Left cardiac atrium (tissue), 4 donors: Measurements from ENCODE around the gene ZNF341. TPM values are rescaled to one million over a fixed set of nuclear protein-coding genes. Genes with fewer than 3 reads are reported as not detected.
"Not testable (repeated sequence)": the region's sequence is repeated elsewhere in the genome, so short reads cannot be mapped to it uniquely, and the experiment has no call there.

Experiments used
- ATAC-seq, 2 donors: fragments of 200-7000 bp; cut with Tn5 transposase; one replicate each; pipeline ENCODE4 v1.9.1; 2020; ENCODE audit warnings: mild to moderate bottlenecking in 2 of 2, moderate library complexity in 2 of 2
- DNase-seq: peaks from one replicate; pipeline ENCODE4 v3.0.0-alpha.2; 2020
- intact Hi-C, 2 donors: fragments of 100-400 bp; cut with DNase I; formaldehyde crosslinking; loops; one replicate each; pipeline versions ENCODE4 v1.14.1 to v1.15.1; 2022 to 2023
- total RNA-seq, 2 donors: library from RNA; stranded (reverse); fragmentation: NEBNext Ultra II Directional; extraction: Animal tissue kit (Norgen Biotek cat#: 25700); gene quantifications; one replicate each; pipeline ENCODE4 v1.2.1, GENCODE V29; 2021
- donor health status: DM: no; HTN: yes; CAD: no.
- donor health status: DM: no; HTN: yes; CAD: no; lungs with severe emphysema.
- donor health status: DM: yes; HTN: yes; CAD: no.
- donor health status: Dilated cardiomyopathy.

Gene ZNF341
- total RNA-seq, 2 donors from 2014 or later, result 1.1 to 2.0 TPM

DNA sequence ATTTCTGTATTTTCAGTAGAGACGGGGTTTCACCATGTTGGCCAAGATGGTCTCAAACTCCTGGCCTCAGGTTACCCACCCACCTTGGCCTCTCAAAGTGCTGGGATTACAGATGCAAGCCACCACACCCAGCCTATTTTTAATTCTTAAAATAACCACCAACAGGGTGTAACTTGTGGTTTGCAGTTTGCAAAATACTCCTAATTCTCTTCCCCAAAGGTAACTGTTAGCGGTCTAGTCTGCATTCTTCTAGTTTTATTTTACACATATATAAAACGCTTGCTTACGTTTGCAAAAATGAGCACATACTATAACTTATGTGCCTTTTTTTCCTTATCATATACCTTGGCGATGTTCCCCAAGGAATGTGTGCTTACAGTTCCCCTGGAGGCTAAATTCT is 53.7 kb downstream of the ZNF341 start:
- ATAC-seq (no peak), DNase-seq (no peak)
- intact Hi-C loops, result loop anchor here in 1 of 2 donors (10.0 kb wide), 1 partner anchor 279 kb away; no protein-coding TSS in a partner anchor

- intact Hi-C loops, result loop anchor here in 1 of 2 donors (10.0 kb wide), 1 partner anchor 277 kb away; no protein-coding TSS in a partner anchor
- DNase-seq (no peak), ATAC-seq (no peak)
Observed at GRCh38 chr20:33787253-33787891, 55.6 kb downstream of the ZNF341 start.

- ATAC-seq, result no peak
- DNase-seq, result no peak
- intact Hi-C loops, result loop anchor here in 1 of 2 donors (10.0 kb wide), 1 partner anchor 276 kb away; no protein-coding TSS in a partner anchor
Observed at GRCh38 chr20:33788351-33789049, 56.7 kb downstream of the ZNF341 start.

DNA sequence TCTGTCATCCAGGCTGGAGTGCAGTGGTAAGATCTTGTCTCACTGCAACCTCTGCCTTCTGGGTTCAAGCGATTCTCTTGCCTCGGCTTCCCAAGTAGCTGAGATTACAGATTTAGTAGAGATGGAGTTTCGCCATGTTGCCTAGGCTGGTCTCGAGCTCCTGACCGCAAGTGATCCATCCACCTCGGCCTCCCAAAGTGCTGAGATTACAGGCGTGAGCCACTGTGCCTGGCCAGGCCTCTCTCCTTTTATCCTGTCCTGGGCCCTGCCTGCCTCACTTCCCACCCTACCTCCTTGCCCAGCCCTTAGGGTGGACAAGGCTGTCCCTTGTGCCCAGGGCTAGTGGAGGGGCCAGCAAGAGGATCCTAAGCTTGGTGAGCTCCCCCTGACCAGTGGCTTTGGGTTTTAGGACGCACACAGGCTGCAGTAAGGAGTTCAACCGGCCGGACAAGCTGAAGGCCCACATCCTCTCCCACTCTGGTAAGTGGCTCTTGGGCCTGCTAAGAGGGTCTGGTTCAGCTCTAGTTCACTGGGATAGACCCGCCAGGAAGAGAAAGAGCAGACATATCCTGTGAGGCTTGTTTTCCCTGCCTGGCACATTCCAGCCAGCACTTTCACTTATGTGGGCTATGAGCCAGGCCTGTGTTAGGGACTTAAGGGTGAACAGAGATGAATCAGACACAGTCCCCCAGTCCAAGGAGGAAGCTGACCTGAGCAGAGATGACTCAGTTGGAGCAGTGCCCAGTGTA is 57.5 kb downstream of the ZNF341 start:
- ATAC-seq, result peak; percentile 72 to 88
- intact Hi-C loops, result loop anchor here in 1 of 2 donors (10.0 kb wide), 1 partner anchor 276 kb away; no protein-coding TSS in a partner anchor

DNA sequence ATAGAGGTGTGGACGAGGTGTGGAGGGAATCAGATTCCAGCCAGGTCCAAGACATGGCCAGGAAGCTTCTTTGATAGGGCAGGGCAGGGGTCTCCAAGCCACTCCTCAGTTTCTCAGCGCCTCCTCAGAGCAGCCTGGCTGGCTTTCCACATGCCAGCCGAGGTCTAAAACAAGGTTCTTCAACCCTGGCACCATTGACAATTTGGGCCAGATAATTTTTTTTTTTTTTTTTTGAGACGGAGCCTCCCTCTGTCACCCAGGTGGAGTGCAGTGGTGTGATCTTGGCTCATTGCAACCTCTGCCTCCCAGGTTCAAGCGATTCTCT is 58.0 kb downstream of the ZNF341 start:
- ATAC-seq, result no peak

More for the DNA sequence above, 57.5 kb downstream of the ZNF341 start:
- DNase-seq, result peak; percentile 70

DNA sequence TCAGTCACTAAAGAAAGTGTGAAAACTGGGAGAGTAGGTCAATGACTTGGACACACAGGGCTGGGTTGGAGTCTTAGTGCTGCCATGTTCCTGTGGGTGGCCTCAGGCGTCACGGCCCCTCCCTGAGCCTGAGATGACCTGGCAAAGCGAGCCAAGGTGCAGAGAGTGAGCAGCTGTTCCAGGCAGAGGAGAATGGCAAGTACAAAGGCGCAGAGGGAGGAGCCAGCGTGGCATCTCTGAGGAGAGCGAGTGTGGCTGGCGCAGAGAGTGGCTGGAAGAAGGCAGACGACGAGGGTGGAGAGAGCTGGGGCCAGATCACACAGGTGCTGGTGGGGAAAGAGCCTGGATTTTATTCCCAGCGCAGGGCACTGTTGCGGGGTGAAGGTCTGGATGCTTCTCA is 58.8 kb downstream of the ZNF341 start:
- DNase-seq (no peak), ATAC-seq (no peak)
- intact Hi-C loops, result no loop called here

More for the DNA sequence above, 58.0 kb downstream of the ZNF341 start:
- intact Hi-C loops, result loop anchor here in 1 of 2 donors (10.0 kb wide), 1 partner anchor 275 kb away; no protein-coding TSS in a partner anchor
- DNase-seq, result no peak

- ATAC-seq (no peak), DNase-seq (no peak)
- intact Hi-C loops, result no loop called here
Observed at GRCh38 chr20:33791021-33791420, 59.2 kb downstream of the ZNF341 start.

DNA sequence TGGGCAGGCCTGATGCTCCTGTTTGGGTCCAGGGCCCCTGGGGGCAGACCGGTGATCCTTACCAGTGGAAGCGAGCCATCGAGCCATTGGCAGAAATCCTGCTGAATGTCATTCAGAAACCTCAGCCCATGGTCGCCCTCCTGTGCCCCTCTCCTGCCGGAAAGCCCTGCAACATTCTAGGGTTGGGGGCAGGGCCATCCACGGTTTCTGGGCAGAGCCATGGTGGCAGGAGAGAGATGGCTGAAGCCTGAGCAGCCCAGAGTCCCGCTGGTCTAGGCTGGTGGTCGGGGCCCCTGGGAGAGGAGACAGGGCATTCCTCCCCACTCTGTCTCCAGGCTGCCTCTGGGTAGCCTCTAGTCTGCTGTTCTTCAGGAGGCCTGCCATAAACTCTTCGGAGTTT is 59.7 kb downstream of the ZNF341 start:
- intact Hi-C loops, result no loop called here
- no peak for ATAC-seq
- no peak for DNase-seq

- DNase-seq, result peak; percentile 46
- intact Hi-C loops, result no loop called here
- peak in 1 of 2 donors; percentile 7 for ATAC-seq
Observed at GRCh38 chr20:33791959-33792597, 60.3 kb downstream of the ZNF341 start.

DNA sequence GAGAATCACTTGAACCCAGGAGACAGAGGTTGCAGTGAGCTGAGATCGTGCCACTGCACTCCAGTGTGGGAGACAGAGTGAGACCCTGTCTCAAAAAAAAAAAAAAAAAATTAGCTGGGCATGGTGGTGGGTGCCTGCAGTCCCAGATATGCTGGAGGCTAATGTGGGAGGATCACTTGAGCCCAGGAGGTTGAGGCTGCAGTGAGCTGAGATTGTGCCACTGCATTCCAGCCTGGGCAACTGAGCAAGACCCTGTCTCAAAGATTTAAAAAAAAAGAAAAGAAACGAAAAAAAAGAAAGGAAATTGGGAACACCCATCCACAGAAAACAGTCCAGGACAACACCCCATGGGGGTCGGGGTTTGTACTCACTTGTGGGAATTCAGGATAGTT is 60.8 kb downstream of the ZNF341 start:
- DNase-seq, ATAC-seq, intact Hi-C loops: not testable (repeated sequence)

DNA sequence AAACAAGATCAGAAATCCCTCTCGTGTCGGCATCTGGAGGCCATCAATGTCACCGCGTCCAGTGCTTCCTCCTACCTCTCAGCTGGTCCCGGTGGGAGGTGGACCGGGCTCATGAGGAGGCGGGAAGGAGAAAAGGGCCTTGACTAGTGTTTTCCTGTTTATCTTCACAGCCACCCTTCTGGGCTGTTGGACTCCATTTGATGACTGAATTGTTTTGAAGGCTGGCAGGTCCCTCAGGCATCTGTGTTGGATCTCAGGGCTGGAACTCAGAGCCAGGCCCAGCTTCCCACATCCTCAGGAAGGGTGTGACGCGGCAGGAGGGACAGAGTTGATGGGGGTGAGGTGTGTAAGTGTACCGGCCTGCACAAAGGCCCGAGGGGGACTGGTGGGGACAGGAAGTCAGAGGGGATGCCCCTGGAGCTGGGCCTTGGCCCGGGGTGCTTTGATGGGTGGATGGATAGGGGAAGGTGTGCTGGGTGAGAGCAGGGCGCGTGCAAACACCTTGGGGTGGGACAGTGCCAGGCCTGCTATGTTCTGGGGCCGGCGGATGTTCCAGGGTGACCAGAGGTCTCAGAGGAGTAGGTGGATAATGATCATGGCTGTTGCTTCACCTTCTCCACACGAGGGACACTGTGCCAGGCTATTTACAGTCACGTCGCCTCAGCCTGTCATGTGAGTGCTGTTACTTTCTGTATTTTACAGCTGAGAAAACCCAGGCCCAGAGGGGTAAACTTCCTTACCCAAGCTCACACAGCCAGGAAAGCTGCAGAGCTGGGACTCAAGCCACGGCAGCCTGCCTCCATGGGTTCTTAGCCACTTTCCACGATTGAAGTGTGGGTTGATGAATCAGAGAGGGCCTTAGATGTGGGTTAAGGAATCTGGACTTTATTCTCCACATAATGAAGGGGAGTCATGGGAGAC is 61.5 kb downstream of the ZNF341 start:
- peak; percentile 13 to 50 for ATAC-seq
- intact Hi-C loops, result no loop called here
- peak; percentile 50 for DNase-seq

DNA sequence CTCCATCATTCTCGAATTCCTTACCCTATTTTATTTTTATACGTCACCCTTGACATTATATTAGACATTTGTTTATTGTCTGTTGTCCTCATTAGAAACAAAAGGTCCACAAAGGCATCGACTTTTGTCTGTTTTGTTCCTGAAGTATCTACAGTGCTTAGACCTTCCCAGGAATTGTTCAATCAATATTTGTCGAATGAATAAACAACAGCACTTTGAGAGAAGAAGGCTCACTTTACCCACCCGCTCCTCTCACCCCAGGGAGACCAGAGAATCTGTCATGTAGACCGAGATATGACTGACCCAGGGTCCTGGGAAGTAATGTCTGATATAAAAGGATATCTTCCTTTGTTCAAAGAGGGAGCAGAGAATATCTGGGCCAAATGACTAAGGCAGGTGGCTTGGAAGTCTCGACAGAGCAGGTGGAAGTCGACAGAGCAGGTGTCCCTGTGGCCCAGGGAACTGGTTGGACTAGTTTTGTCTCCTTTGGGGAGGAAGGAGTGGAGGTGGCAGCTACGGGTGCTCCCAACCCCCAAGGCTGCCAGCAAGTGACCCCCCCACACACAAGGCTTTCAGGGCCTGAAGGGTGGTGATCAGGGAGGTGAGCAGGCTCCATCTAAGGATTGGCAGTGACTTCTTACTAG is 64.6 kb downstream of the ZNF341 start:
- no peak for ATAC-seq
- intact Hi-C loops, result no loop called here
- DNase-seq, result no peak

DNA sequence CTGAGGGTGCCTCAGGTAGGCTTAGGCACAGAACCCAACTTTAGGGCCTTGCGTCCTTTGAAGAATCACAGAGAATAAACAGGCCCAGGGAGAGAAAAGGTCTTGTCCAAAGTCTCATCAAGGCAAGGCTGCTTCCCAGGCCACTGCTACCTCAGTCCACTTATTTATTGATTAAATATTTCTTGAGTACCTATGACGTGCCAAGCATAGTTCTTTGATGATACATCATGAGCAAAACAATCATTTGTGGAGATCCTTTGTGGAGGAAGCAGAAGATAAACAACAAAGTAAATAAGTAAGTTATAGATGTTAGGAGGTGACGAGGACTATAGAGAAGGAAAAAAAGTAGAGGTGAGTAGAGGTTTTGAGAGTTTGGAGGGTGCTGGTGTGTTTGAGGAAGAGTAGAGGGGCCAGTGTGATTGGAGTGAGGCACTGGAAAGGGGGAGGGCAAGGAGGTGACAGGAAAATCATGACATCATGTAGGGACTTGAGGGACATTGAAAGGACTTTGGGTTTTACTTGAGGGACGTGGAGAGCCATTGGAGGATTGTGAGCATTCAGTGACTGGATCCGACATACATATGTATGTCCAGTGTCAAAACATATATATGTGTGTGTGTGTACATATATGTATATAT is 65.2 kb downstream of the ZNF341 start:
- no peak for ATAC-seq
- intact Hi-C loops, result no loop called here
- DNase-seq, result no peak

GRCh38 chr20:33798444-33798843 is 66.6 kb downstream of the ZNF341 start:
- DNase-seq (no peak), ATAC-seq (no peak)
- intact Hi-C loops, result no loop called here

DNA sequence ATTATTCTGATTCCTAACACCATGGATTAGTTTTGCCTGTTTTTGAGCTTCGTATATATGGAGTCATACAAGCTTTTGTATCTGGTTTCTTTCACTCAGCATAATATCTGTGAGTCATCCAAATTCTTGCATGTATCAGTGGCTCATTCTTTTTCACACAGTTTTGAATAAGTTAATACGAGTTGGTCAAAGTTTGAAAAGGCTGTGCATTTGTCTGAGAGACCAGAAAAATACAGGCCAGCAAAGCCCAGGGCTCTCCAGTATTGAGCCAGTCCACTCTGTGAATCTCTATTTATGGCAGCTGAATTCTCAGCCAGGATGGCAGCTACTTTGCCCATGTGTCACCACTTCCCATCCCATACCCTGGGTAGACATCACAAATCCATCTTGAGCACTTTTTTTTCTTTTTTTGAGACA is 72.1 kb downstream of the ZNF341 start:
- ATAC-seq, result peak in 1 of 2 donors; percentile 80
- intact Hi-C loops, result no loop called here
- DNase-seq, result no peak

DNA sequence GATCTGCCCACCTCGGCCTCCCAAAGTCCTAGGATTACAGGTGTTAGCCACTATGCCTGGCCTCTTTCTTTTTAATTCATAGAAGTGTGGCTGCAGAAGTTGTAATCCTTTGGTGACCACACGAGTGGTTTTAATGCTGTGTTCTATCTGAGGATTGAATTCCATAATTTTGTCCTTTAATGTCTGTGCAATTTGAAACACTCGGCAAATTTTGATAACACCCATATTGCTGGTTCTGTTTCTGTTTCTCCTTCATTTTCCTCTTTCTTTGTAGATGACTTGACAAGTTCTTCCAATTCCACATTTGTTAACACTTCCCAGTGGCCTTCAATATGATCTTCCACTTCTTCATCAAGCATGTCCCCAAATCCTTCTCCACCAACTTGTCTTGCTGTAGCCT is 76.6 kb downstream of the ZNF341 start:
- no peak for ATAC-seq
- DNase-seq, result no peak
- intact Hi-C loops, result no loop called here

DNA sequence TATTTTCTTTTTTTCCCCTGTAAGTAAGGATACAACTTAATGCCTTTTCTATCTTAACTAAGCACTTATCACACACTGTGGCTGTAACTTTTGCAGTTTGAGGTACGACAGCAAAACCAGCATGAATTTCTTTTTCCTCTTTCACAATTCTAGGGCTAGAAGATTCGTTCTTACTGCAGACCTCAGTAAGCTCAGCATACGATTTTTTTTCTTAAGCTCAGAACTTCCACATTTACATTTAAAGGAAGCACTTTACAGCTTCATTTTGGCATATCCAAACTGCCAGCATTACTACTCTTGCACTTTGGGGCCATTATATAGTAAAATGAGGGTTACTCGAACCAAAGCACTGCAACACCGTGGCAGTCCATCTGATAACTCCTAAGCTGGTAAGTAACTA is 78.5 kb downstream of the ZNF341 start:
- intact Hi-C loops, result loop anchor here in 1 of 2 donors (10.0 kb wide), 1 partner anchor 65 kb away; no protein-coding TSS in a partner anchor

More for the DNA sequence above, 78.5 kb downstream of the ZNF341 start:
- no peak for DNase-seq
- ATAC-seq, result no peak
